GM10266 (cell line): Measurements from ENCODE around the gene DEXI.

ENCODE experiments used
- DNase-seq: peaks from one replicate; pipeline ENCODE4 v3.0.0; 2012; ENCODE audit errors: extremely low spot score
- TF ChIP-seq, protein P1 (sequence below): IDR thresholded peaks from 2 replicates; pipeline ENCODE4 v1.5.1; 2012; ENCODE audit warnings: mild to moderate bottlenecking, low read depth; ENCODE audit not compliant: control insufficient read depth, insufficient read depth; ENCODE audit errors: missing control alignments

DEXI gene

DNA sequence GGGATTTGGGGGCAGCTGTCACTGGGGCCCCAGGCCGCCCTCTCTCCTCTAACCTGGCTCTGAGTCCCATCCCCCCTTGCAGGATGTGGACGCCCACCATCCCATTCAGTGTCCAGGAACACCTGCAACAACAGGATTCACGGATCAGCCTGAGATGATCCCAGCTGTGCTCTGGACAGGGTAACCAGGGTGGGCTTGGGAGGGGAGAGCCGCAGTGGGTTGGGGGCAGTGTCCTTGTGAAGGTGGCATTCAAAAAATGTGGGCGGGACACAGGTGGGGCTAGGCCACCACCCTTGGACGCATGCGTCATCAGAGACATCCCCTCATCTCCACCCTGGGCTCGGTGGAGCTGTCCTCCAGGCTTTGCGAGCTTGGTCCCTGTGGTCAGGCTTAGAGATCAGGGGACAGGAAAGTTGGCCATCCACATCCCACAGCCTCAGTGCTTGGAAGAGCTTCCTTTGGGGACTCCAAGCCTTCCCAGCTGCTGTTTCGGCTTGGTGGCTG, 19.1 kb downstream of the DEXI start:
- DNase-seq: no peak
- TF ChIP-seq, protein P1, sequence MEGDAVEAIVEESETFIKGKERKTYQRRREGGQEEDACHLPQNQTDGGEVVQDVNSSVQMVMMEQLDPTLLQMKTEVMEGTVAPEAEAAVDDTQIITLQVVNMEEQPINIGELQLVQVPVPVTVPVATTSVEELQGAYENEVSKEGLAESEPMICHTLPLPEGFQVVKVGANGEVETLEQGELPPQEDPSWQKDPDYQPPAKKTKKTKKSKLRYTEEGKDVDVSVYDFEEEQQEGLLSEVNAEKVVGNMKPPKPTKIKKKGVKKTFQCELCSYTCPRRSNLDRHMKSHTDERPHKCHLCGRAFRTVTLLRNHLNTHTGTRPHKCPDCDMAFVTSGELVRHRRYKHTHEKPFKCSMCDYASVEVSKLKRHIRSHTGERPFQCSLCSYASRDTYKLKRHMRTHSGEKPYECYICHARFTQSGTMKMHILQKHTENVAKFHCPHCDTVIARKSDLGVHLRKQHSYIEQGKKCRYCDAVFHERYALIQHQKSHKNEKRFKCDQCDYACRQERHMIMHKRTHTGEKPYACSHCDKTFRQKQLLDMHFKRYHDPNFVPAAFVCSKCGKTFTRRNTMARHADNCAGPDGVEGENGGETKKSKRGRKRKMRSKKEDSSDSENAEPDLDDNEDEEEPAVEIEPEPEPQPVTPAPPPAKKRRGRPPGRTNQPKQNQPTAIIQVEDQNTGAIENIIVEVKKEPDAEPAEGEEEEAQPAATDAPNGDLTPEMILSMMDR: no peak

DNA sequence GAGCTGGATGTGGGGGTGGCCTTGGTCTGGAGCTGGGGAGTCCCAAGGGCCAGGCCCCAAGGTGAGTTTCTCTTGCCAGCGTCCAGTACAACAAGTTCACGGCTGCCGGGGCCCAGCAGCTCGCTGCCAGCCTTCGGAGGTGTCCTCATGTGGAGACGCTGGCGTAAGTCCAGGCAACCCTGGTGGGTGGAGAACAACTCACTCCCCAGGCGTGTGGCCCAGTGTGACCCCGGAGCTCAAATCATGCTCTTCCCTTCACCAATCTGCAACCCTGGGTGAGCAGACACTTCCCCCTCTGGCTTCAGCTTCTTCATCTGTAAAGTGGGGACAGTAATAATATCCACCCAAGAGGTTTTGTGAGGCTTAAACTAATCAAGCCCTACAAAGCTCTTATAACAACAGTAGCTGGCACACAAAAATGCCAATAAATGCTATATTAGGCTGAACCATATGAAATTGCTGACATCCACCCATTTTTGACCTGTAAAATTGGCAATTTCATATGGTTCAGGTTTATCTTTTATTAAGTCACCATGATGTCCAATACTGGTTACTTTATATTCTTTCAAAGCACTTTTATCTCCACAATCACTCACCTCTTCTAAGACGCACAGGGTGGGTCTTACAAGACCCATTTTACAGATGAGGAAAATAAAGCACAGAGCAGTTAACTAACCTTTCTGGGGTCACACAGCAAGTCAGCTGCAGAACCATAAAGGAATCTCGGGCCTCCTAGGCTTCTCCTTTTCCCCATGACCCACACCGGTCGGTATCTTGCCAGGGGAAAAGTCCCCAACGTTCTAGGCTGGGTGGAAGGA, 19.7 kb downstream of the DEXI start:
- TF ChIP-seq, protein P1: no peak
- DNase-seq: no peak

DNA sequence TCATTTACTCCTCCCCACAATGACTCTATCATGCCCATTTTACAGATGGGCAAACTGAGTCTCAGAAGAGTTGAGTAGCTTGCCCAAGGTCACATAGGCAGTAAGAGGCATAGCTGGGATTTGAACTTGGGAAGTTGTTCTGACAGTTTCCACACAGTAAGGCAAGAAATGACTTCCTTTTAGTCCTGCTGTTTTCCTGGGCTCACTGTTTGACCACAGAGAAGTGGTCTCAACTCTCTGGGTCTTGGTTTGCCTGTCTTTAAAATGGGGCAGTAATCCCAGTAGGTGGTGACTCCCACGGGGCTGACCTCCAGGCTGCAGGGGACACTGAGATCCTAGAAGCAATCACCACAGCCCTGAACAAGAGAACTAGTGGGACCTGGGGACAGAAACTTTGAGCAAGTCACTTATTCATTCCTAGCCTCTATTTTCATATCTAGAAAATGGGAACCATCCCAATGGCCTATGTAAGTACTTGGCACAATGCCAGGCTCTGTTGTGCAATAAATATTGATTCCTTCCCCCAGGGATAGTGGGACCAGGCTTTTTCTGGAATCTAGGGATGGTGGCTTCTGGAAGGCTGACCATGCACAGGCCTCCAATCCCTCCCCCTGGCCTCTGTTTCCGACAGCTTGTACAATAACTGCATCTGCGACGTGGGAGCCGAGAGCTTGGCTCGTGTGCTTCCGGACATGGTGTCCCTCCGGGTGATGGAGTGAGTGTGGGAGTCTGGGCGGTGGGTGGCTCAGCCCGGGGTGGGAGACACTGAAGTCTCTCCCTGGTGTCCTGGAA, 20.5 kb downstream of the DEXI start:
- TF ChIP-seq, protein P1: no peak

DNA sequence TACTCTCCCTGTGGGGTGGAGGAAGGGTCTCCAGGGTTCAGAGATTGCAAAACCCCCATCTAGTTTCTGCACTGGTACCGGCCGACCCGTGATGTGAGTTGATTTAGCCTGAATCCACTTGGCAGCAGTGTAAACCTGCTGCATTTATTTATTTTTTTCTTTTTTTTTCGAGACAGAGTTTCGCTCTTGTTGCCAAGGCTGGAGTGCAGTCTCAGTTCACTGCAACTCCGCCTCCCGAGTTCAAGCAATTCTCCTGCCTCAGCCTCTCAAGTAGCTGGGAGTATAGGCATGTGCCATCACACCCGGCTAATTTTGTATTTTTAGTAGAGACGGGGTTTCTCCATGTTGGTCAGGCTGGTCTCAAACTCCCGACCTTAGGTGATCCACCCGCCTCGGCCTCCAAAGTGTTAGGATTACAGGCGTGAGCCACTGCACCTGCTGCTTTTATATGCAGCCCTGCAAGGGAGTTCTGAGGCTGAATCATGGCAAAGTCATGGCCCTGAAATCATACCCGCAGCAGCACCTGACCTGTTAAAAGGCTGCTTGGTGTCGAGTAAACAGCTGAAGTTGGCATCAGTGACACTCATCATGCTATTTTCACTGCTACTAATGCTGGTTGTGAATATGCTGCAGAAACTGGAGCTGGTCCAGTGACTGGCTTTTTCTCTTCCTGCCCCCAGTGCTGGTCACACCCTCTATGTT, 21.4 kb downstream of the DEXI start:
- TF ChIP-seq, protein P1: no peak
- no peak for DNase-seq

More for the DNA sequence above, 20.5 kb downstream of the DEXI start:
- no peak for DNase-seq

DNA sequence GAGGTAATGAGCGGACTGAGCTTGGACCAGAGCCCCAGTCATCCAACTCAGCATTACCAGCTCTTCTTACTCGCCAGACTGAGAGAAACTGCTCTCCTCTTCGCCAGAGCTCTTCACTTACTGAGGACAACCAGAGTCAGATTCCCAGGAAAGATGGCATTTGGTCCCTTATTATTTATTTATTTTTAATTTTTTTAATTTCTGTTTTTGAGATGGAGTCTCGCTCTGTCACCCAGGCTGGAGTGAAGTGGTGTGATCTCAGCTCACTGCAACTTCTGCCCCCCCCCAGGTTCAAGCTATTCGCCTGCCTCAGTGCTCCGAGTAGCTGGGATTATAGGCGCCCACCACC, 23.3 kb downstream of the DEXI start:
- no peak for DNase-seq
- TF ChIP-seq, protein P1: no peak

DNA sequence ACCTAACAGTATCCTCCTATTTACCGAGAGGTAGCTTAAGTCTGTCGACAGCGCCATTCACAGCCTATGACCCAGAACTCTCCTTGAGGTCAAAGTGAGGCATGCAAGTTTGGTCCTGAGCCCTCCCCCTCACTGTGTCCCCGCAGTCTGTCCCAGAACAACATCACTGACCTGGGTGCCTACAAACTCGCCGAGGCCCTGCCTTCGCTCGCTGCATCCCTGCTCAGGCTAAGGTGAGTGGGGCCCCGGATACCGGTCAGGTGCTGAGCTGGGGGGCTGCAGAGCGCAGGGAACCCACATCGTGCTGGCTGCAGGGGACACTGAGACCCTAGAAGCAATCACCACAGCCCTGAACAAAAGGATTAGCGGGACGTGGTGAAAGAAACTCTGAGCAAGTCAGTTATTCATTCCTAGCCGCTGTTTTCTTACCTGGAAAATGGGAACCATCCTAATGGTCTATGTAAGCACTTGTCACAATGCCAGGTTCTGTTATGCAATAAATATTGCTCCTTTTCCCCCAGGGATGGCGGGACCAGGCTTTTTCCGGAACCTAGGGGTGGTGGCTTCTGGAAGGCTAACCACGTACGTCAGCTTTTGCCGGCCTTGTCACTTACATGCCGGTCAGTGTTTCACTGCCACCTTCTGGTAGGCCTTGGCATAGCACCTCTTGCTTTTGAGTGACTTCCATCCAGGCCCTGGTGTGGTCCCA, 23.8 kb downstream of the DEXI start:
- TF ChIP-seq, protein P1: peak; percentile 97
- DNase-seq: peak; percentile 76
